ACC112 (cell line): ENCODE measurements around the gene OAF.
A peak's percentile ranks its signal among the peaks of the same experiment; 100 is the strongest.

Experiments used
- H2AFZ ChIP-seq: fragments of 200-600 bp; sonication (generic); one replicate; pipeline ENCODE4 v1.6.0; 2017; ENCODE audit warnings: antibody characterized with exemption, low read length; ENCODE audit not compliant: unreplicated experiment
- H3K27ac ChIP-seq: fragments of 200-600 bp; sonication (generic); 2 replicates; pipeline ENCODE4 v1.5.1; 2014; ENCODE audit warnings: low read depth, mild to moderate bottlenecking, antibody characterized with exemption, low read length, moderate library complexity
- H3K27me3 ChIP-seq: fragments of 200-600 bp; sonication (generic); 2 replicates; pipeline ENCODE4 v1.6.1; 2014; ENCODE audit warnings: mild to moderate bottlenecking, antibody characterized with exemption, low read length, moderate library complexity, mixed read lengths; ENCODE audit not compliant: insufficient read depth
- H3K36me3 ChIP-seq: fragments of 200-600 bp; sonication (generic); 2 replicates; pipeline ENCODE4 v1.6.1; 2016; ENCODE audit warnings: mild to moderate bottlenecking, antibody characterized with exemption, low read length, moderate library complexity, mixed read lengths; ENCODE audit not compliant: insufficient read depth
- H3K4me1 ChIP-seq: fragments of 200-600 bp; sonication (generic); one replicate; pipeline ENCODE4 v1.6.1; 2016; ENCODE audit warnings: low read length, mixed read lengths; ENCODE audit not compliant: insufficient read depth, unreplicated experiment, control insufficient read depth
- H3K4me3 ChIP-seq: fragments of 200-600 bp; sonication (generic); 2 replicates; pipeline ENCODE4 v1.5.1; 2014; ENCODE audit warnings: mild to moderate bottlenecking, low read depth, low read length
- H3K79me2 ChIP-seq: fragments of 200-600 bp; sonication (generic); one replicate; pipeline ENCODE4 v1.6.0; 2016; ENCODE audit warnings: low read length; ENCODE audit not compliant: control insufficient read depth, unreplicated experiment, insufficient read depth

Gene OAF

GRCh38 chr11:120205596-120206161, 5.2 kb upstream of the OAF start:
- Histone ChIP-seq H3K4me1 (peaks cover 29% of the 10 kb centered on the region), H3K79me2 (no peaks in the 10 kb centered on the region), H2AFZ (no peak overlapping the region), H3K36me3 (no peaks in the 10 kb centered on the region), H3K27ac (no peak overlapping the region), H3K27me3 (peaks cover 5% of the 10 kb centered on the region; the same call in 1 of the 2 replicates), H3K4me3 (no peak overlapping the region)

- Histone ChIP-seq H3K4me3 (no peak overlapping the region), H2AFZ (no peak overlapping the region), H3K4me1 (peaks cover 29% of the 10 kb centered on the region), H3K27ac (peak overlapping the region; percentile 76; the same call in 1 of the 2 replicates), H3K79me2 (peaks cover 11% of the 10 kb centered on the region), H3K27me3 (no peaks in the 10 kb centered on the region), H3K36me3 (no peaks in the 10 kb centered on the region)
These were observed 3.3 kb upstream of the OAF start for GRCh38 chr11:120207512-120207911.

- Histone ChIP-seq H3K27ac (peak overlapping the region; percentile 76), H3K4me1 (peaks cover 34% of the 10 kb centered on the region), H3K4me3 (no peak overlapping the region), H2AFZ (peak overlapping the region; percentile 23), H3K79me2 (peaks cover 16% of the 10 kb centered on the region), H3K27me3 (no peaks in the 10 kb centered on the region), H3K36me3 (no peaks in the 10 kb centered on the region)
These were observed 2.8 kb upstream of the OAF start for GRCh38 chr11:120208001-120208441.

GRCh38 chr11:120208777-120209176, 2.1 kb upstream of the OAF start:
- Histone ChIP-seq H2AFZ (no peak overlapping the region), H3K4me3 (no peak overlapping the region), H3K79me2 (peaks cover 23% of the 10 kb centered on the region), H3K27ac (peak overlapping the region; percentile 76), H3K4me1 (peaks cover 42% of the 10 kb centered on the region), H3K36me3 (no peaks in the 10 kb centered on the region), H3K27me3 (no peaks in the 10 kb centered on the region)

GRCh38 chr11:120209746-120210625, 846 bp upstream of the OAF start:
- H2AFZ ChIP-seq = peak overlapping the region; percentile 100
- peak overlapping the region; percentile 85 for H3K4me3 ChIP-seq
- H3K36me3 ChIP-seq = no peaks in the 10 kb centered on the region
- peaks cover 30% of the 10 kb centered on the region for H3K79me2 ChIP-seq
- peaks cover 41% of the 10 kb centered on the region for H3K4me1 ChIP-seq
- peak overlapping the region; percentile 80 for H3K27ac ChIP-seq
- H3K27me3 ChIP-seq = no peaks in the 10 kb centered on the region

- H3K4me3 ChIP-seq = peak overlapping the region; percentile 85
- H3K4me1 ChIP-seq = peaks cover 48% of the 10 kb centered on the region
- H2AFZ ChIP-seq = peak overlapping the region; percentile 91
- H3K27ac ChIP-seq = no peak overlapping the region
- peaks cover 39% of the 10 kb centered on the region for H3K79me2 ChIP-seq
- no peaks in the 10 kb centered on the region for H3K27me3 ChIP-seq
- no peaks in the 10 kb centered on the region for H3K36me3 ChIP-seq
These were observed 858 bp downstream of the OAF start for GRCh38 chr11:120211522-120212258.

- Histone ChIP-seq H3K4me3 (peak overlapping the region; percentile 85), H3K36me3 (no peaks in the 10 kb centered on the region), H2AFZ (no peak overlapping the region), H3K27ac (no peak overlapping the region), H3K79me2 (peaks cover 39% of the 10 kb centered on the region), H3K4me1 (peaks cover 48% of the 10 kb centered on the region), H3K27me3 (no peaks in the 10 kb centered on the region)
These were observed 1.5 kb downstream of the OAF start for GRCh38 chr11:120212259-120212878.

- H3K27ac ChIP-seq = no peak overlapping the region
- H3K27me3 ChIP-seq = no peaks in the 10 kb centered on the region
- H3K79me2 ChIP-seq = peaks cover 39% of the 10 kb centered on the region
- H3K36me3 ChIP-seq = no peaks in the 10 kb centered on the region
- H3K4me3 ChIP-seq = peak overlapping the region; percentile 85
- H3K4me1 ChIP-seq = peaks cover 46% of the 10 kb centered on the region
- no peak overlapping the region for H2AFZ ChIP-seq
These were observed 2.1 kb downstream of the OAF start for GRCh38 chr11:120212926-120213325.

GRCh38 chr11:120214581-120214980, 3.7 kb downstream of the OAF start:
- no peaks in the 10 kb centered on the region for H3K36me3 ChIP-seq
- no peaks in the 10 kb centered on the region for H3K27me3 ChIP-seq
- peaks cover 40% of the 10 kb centered on the region for H3K4me1 ChIP-seq
- H3K4me3 ChIP-seq = no peak overlapping the region
- H3K79me2 ChIP-seq = peaks cover 39% of the 10 kb centered on the region
- no peak overlapping the region for H3K27ac ChIP-seq
- no peak overlapping the region for H2AFZ ChIP-seq

- Histone ChIP-seq H2AFZ (no peak overlapping the region), H3K27ac (no peak overlapping the region), H3K79me2 (peaks cover 39% of the 10 kb centered on the region), H3K4me1 (peaks cover 33% of the 10 kb centered on the region), H3K36me3 (no peaks in the 10 kb centered on the region), H3K27me3 (no peaks in the 10 kb centered on the region), H3K4me3 (no peak overlapping the region)
These were observed 4.8 kb downstream of the OAF start for GRCh38 chr11:120215634-120216033.
